GM12865 (cell line): Measurements from ENCODE around the gene PCGF3.
"Not testable (repeated sequence)": the region's sequence is repeated elsewhere in the genome, so short reads cannot be mapped to it uniquely, and the experiment has no call there.

ENCODE experiments used
- DNase-seq: peaks from one replicate; pipeline ENCODE4 v3.0.0; 2010; ENCODE audit warnings: low read depth
- H3K4me3 ChIP-seq: 2 replicates; pipeline ENCODE4 v1.5.1; 2011; ENCODE audit warnings: mild to moderate bottlenecking, low read depth, low read length, control low read depth
- CTCF ChIP-seq: IDR thresholded peaks from 2 replicates; pipeline ENCODE4 v1.5.1; 2011; ENCODE audit warnings: low read length, control low read depth, low read depth, inconsistent platforms; ENCODE audit not compliant: insufficient read depth; ENCODE audit errors: missing control alignments

The PCGF3 gene

GRCh38 chr4:689723-690122 lies 15.9 kb upstream of the PCGF3 start:
- H3K4me3 ChIP-seq, result no peak overlapping the region
- TF ChIP-seq CTCF, result no peak
- DNase-seq, result peak; percentile 31

GRCh38 chr4:692771-693554 lies 12.7 kb upstream of the PCGF3 start:
- DNase-seq, result no peak
- TF ChIP-seq CTCF, result no peak
- H3K4me3 ChIP-seq, result no peak overlapping the region

- not testable (repeated sequence) for DNase-seq, H3K4me3 ChIP-seq
Measured at GRCh38 chr4:694341-694940, 11.2 kb upstream of the PCGF3 start.

GRCh38 chr4:699816-700580 lies 5.6 kb upstream of the PCGF3 start:
- no peak overlapping the region for H3K4me3 ChIP-seq
- no peak for TF ChIP-seq CTCF
- DNase-seq, result no peak

GRCh38 chr4:700587-701264 lies 4.9 kb upstream of the PCGF3 start:
- no peak for DNase-seq
- no peak for TF ChIP-seq CTCF
- H3K4me3 ChIP-seq, result no peak overlapping the region

GRCh38 chr4:702618-703048 lies 3.0 kb upstream of the PCGF3 start:
- no peak for TF ChIP-seq CTCF
- DNase-seq, result no peak
- H3K4me3 ChIP-seq, result no peak overlapping the region
